Liver (tissue), 3 donors: Measurements from ENCODE around the gene CEP135.

Experiments used
- FOXA1 ChIP-seq: IDR thresholded peaks from 2 replicates; pipeline ENCODE4 v1.6.1; 2016; ENCODE audit warnings: antibody characterized with exemption
- FOXA2 ChIP-seq: IDR thresholded peaks from 2 replicates; pipeline ENCODE4 v1.6.1; 2016; ENCODE audit warnings: antibody characterized with exemption
- GABPA ChIP-seq, 2 donors: IDR thresholded peaks in 1 of 2; conservative IDR thresholded peaks in 1 of 2; 2 replicates each; pipeline ENCODE4 v1.6.1; 2016; ENCODE audit warnings: antibody characterized with exemption in 2 of 2, mild to moderate bottlenecking in 1 of 2, moderate library complexity in 1 of 2
- HNF4G ChIP-seq: IDR thresholded peaks from 2 replicates; pipeline ENCODE4 v1.6.1; 2016; ENCODE audit warnings: antibody characterized with exemption
- JUND ChIP-seq, 2 donors: IDR thresholded peaks; 2 replicates each; pipeline ENCODE4 v1.6.1; 2016; ENCODE audit warnings: antibody characterized with exemption in 2 of 2
- MAX ChIP-seq: IDR thresholded peaks from 2 replicates; pipeline ENCODE4 v1.6.1; 2016; ENCODE audit warnings: antibody characterized with exemption
- RAD21 ChIP-seq, 2 donors: IDR thresholded peaks; 2 replicates each; pipeline ENCODE4 v1.6.1; 2016; ENCODE audit warnings: antibody characterized with exemption in 2 of 2, mild to moderate bottlenecking in 2 of 2
- RXRA ChIP-seq, 2 donors: IDR thresholded peaks; 2 replicates each; pipeline ENCODE4 v1.6.1; 2017 to 2018; ENCODE audit warnings: antibody characterized with exemption in 2 of 2, mild to moderate bottlenecking in 1 of 2
- SP1 ChIP-seq: IDR thresholded peaks from 2 replicates; pipeline ENCODE4 v1.6.1; 2018; ENCODE audit warnings: antibody characterized with exemption, mild to moderate bottlenecking
- TAF1 ChIP-seq: conservative IDR thresholded peaks from 2 replicates; pipeline ENCODE4 v1.6.1; 2016; ENCODE audit warnings: antibody characterized with exemption, mild to moderate bottlenecking
- ZBTB33 ChIP-seq: IDR thresholded peaks from 2 replicates; pipeline ENCODE4 v1.6.1; 2016; ENCODE audit warnings: antibody characterized with exemption
- TF ChIP-seq, protein P1 (sequence below): fragments of 150-350 bp; IDR thresholded peaks from 2 replicates; pipeline ENCODE4 v1.5.1; 2017; ENCODE audit warnings: improper control_type of control experiment, low read depth, low read length; ENCODE audit not compliant: missing input control
- TF ChIP-seq, protein P2 (sequence below): IDR thresholded peaks from 2 replicates; pipeline ENCODE4 v1.6.1; 2016; ENCODE audit warnings: antibody characterized with exemption, mild to moderate bottlenecking
- donor health status: healthy.
- donor health status: healthy.

- TF ChIP-seq, protein P1, sequence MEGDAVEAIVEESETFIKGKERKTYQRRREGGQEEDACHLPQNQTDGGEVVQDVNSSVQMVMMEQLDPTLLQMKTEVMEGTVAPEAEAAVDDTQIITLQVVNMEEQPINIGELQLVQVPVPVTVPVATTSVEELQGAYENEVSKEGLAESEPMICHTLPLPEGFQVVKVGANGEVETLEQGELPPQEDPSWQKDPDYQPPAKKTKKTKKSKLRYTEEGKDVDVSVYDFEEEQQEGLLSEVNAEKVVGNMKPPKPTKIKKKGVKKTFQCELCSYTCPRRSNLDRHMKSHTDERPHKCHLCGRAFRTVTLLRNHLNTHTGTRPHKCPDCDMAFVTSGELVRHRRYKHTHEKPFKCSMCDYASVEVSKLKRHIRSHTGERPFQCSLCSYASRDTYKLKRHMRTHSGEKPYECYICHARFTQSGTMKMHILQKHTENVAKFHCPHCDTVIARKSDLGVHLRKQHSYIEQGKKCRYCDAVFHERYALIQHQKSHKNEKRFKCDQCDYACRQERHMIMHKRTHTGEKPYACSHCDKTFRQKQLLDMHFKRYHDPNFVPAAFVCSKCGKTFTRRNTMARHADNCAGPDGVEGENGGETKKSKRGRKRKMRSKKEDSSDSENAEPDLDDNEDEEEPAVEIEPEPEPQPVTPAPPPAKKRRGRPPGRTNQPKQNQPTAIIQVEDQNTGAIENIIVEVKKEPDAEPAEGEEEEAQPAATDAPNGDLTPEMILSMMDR, result no peak
- no peak for TF ChIP-seq RAD21 (IDR thresholded peaks at IDR 0.05)
- no peak for TF ChIP-seq RXRA (IDR thresholded peaks at IDR 0.05)
- no peak for TF ChIP-seq FOXA2
- TF ChIP-seq MAX, result no peak
- TF ChIP-seq, protein P2, sequence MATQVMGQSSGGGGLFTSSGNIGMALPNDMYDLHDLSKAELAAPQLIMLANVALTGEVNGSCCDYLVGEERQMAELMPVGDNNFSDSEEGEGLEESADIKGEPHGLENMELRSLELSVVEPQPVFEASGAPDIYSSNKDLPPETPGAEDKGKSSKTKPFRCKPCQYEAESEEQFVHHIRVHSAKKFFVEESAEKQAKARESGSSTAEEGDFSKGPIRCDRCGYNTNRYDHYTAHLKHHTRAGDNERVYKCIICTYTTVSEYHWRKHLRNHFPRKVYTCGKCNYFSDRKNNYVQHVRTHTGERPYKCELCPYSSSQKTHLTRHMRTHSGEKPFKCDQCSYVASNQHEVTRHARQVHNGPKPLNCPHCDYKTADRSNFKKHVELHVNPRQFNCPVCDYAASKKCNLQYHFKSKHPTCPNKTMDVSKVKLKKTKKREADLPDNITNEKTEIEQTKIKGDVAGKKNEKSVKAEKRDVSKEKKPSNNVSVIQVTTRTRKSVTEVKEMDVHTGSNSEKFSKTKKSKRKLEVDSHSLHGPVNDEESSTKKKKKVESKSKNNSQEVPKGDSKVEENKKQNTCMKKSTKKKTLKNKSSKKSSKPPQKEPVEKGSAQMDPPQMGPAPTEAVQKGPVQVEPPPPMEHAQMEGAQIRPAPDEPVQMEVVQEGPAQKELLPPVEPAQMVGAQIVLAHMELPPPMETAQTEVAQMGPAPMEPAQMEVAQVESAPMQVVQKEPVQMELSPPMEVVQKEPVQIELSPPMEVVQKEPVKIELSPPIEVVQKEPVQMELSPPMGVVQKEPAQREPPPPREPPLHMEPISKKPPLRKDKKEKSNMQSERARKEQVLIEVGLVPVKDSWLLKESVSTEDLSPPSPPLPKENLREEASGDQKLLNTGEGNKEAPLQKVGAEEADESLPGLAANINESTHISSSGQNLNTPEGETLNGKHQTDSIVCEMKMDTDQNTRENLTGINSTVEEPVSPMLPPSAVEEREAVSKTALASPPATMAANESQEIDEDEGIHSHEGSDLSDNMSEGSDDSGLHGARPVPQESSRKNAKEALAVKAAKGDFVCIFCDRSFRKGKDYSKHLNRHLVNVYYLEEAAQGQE, result no peak
- no peak for TF ChIP-seq GABPA (IDR thresholded peaks at IDR 0.05 in 1 of 2, conservative IDR thresholded peaks at IDR 0.05 in 1 of 2)
- no peak for TF ChIP-seq TAF1
- no peak for TF ChIP-seq SP1
- no peak for TF ChIP-seq ZBTB33
- TF ChIP-seq JUND (IDR thresholded peaks at IDR 0.05), result no peak
- no peak for TF ChIP-seq HNF4G
- no peak for TF ChIP-seq FOXA1
These were observed 38.6 kb upstream of the CEP135 start for GRCh38 chr4:55910140-55910539.
